NOMO-1 treated with dmso at 0.1 percent for 144 hours (cell line): ENCODE measurements around the gene KCNQ4.

Source experiments
- DNase-seq: peaks from one replicate; lab custom pipeline; 2025; ENCODE audit not compliant: unreplicated experiment; lab: John Stamatoyannopoulos, UW

KCNQ4 gene

DNA sequence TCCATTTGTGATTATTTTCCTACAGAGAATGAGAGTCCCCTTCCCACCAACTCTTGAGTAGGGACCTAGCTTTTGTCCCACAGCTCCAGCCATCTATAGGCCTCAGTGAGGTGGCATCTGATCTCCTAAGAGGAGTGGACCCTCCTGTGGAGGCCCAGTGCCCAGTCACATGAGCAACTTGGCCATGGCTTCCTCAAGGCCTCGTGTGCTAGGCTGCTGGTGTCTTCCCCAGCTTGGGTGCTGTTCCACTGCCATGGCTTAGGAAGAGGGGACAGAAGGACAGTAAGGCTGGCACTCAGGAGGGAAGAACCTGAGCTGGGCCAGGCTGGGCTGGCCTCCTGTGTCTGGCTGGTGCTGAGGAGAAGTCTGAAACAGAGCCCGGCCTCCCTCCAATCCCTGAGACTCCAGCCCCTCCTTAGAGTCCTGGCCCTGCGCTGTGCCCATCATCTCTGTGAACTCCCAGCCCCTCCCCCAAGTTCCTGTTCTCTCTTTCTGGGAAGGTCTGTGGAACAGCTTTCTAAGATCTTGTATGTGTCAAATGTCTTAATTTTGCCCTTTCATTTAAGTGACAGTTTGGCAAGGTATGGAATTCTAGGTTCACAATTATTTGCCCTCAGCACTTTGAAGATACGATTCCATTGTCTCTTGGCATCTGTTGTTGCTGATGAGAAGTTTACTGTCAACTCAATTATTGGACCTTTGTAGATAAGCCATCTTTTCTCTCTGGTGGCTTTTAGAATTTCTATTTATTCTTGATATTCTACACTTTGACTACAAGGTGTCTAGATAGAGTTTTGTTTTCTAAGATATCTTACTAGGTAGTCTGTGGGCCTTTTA lies 7.1 kb upstream of the KCNQ4 start:
- no peak for DNase-seq

DNA sequence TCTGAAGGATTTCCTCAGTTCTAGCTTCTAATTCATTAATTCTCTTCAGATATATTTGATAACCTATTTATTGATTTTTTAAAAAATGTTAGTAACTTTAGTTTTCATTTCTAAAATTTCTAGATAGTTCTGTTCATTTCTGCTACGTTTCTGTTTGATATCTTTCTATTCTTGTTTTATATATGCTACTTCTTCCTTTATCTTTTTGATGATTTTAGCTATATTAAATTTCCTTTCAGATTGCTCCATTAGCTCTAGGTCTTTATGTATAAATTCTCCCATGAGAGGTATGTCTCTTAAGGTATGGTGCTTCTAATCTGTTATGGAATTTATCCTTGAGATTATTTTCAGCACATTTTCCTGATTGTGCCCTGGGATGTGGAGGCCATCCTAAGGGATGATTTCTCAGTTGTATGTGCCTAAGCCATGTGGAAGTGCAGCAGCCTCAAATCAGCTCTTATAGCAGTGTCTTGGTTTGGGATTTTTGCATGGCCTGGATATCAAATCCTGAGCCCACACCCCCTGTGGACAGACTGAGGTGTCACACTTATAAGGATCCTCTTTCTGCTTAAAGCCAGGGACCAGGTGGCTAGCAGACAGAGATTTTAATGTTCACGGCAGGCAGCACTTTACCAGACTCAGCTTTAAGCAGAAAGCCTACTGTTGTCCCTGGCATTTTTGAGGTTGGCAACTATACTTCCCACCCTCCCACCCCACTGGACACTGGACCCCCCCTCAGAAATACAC lies 6.2 kb upstream of the KCNQ4 start:
- DNase-seq = no peak

DNA sequence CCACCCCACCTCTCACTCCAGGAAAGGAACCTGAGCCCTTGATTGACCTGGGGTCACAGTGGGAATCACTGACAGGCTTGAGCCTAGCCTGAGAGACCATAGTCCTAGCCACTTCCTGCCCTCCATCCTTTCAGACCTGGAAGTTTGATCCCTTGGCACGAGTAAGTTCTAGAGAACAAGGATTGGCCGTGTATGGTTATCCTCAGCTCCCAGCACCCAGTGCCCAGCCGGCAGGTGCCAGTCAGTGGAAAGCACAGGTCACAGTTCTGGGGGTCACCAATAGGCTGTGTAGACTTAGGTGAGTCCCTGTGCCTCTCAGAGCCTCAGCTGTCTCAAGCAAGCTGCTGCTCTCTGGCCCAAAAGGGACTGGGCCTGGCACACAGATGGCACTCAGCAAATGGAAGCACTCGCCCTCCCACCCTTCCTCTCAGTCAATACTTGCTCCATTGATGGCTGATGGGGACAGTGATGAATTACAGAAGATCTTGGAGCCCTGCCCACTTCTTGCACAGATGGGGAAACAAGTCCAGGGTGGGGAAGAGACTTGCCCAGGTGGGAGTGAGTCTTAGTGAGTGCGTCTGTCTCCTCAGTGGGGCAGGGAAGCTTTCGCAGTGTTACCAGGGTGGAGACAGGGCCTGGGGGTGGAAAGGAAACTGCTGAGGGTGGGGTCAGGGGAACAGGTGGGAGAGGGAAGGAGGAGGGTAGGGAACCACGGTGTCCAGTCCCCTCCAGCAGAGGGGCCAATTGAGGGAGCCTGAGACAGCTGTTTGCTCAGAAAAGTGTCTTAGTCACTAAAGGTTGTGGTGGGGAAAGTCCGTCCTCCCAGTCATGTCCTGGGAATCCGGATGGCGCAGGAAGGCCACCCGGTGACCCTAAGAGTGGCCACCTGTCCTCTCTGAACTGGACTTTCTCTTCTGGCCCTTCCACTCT lies 2.6 kb upstream of the KCNQ4 start:
- DNase-seq = no peak

DNA sequence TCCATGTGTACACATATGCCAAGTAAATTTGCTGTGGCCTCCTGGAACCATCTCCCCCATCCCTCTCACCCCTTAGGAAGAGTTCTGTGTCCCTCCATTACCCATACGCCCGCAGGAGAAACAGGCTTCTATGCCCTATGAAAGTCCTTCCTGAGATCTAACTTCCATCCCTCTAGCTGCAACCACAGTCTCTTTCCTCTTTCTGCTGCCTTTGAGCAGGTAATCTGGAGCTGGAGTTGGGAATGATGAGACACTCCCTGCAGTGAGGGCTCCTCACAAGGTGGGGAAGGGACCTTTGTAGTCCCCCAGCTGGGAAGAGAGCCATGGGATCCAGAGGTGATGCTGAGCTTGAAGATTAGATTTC lies 2.0 kb upstream of the KCNQ4 start:
- no peak for DNase-seq

DNA sequence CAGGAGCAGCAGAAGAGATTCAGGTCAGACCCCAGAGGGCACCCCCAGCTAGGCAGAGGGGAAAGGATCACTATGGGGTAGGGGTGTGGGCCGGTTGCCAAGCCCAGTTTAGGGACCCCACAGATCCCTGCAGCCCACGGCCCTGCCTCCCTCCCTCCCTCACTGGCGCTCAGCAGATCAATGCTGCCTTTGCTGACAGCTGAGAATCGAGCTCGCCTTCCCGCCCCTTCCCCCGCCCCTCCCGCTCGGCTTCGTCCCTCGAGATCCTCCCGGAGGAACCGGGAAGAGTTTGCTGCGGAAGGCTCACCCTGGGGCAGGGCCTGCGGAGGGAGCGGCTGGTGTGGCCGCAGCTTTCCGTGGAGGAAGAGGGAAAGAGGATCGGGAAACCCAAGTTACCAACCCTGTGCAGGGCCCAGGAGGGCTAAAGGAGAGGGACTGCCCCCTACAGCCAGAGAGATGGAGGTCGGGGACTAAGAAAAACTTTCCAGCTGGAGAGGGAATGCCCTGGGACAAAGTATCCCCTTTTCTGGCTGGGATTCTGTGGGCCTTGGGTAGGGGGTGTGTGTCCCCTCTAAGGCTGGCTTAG lies 1.1 kb upstream of the KCNQ4 start:
- DNase-seq = no peak

DNA sequence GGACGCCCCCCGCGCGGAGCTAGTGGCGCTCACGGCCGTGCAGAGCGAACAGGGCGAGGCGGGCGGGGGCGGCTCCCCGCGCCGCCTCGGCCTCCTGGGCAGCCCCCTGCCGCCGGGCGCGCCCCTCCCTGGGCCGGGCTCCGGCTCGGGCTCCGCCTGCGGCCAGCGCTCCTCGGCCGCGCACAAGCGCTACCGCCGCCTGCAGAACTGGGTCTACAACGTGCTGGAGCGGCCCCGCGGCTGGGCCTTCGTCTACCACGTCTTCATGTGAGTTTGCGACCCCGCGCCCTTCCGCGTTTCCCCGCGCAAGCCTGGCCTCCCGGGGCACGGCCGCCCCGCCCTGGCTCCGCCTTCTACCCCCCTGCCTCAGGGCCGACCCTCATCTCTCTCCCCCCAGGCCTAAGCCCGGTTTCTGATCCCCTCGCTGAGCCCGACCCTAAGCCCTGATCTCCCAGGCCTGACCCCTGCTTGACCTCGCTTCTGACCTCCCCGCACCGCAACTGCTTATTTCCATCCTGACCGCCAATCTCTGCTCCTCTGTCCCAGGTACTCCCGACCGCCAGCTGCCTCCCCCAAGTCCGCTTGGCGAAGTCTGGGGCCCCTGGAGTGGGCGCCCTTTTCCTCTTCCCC lies 669 bp downstream of the KCNQ4 start:
- DNase-seq = no peak

DNA sequence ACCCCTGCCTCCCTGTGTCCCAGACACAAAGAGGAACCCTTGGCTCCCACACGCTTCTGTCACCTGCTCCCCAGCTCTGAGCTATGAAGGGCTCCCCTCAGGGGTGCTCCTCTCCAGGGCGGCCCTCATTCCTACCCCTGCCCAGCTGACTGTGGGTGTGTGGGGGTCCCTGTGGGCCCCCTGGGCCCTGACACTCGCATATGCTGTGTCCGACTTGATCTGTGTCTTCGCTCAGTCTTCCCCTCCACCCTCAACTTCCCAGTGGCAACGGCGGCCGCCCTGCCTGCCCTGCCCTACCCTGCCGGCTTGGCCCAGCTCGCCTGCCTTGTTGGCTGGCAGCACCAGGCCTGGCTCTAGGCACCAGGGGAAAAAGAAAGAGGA lies 1.2 kb downstream of the KCNQ4 start:
- DNase-seq = no peak

DNA sequence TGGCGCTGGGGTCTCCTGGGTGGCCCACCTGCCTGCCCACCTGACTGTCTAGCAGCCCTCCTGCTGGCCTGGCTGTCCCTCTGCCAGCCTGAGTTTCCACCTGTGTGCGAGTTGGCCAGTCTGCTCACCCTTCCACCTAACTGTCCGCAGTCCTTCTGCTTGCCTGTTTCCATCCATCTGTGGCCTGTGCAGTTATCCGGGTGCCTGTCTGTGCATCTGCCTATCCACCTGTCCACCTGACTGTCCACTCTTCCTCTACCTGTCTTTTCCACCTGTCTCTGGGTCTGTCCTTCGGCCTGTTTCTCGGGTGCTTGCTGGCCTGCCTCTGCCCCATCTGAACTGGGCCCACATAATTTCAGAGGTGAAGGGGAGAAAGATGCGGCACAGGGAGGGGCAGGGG lies 1.9 kb downstream of the KCNQ4 start:
- DNase-seq = no peak

DNA sequence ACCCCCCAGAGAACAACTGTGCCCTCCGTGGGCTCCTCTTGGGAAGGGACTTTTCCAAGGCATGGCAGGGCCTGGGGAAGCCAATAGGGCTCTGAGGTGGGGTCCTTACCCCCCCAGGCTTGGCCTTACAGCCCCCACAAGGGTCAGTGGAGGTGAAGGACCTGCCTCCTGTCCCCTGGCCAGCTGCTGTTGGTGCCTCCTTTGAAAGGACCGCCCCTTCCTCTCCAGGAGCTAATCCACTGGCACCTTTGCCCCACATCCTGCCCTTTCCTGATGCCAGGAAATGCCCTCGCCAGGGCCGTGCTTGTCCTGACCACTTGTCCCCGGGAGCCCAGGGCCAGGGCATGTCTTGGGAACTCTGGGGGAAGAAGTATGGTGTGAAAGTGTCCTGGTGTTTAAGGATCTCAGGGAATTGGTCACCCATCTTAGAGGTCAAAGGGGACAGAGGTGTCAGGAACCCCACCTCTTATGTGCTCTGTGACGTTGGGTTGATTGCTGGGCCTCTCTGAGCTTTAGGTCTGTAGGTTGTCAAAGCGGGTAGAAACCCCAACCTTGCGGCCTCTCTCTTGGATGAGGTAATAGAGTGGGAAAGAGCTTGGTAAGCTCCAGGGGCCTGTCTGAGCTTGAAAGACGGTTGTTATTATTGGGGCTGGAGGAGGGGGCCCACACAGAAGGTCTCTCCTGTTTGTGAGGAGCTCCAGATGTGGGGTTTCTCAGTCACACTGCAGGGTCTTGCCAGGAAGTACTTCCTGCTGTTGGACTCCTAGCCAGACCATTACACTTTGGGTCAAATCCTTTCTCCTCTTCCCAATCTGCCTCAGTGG lies 2.8 kb downstream of the KCNQ4 start:
- DNase-seq = no peak

DNA sequence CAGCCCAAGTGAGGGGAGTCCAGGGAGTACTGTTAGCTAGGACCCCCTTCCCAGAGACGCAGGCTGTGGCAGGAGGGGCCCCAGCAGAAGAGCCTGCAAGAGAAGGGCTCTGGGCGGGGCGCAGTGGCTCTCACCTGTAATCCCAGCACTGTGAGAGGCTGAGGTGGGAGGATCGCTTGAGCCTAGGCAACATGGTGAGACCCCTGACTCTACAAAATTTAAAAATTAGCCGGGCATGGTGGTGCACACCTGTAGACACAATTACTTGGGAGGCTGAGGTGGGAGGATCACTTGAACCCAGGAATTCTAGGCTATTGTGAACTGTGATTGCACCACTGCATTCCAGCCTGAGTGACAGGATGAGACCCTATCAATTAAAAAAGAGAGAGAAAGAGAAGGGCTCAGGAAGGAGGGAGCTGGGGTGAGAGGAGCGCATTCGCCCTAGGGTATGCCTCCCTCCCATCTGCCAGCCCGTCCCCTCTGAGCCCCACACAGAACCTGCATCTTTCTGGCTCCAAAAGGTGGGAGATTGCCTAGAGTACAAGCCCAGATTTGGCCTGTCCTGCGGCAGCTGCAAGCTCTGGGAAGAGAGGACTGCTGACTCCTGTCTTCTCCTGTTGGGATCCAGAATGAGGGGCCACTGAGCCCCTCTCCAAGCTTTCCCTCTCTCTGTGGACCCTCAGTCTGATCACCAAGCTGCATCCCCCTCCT lies 3.6 kb downstream of the KCNQ4 start:
- no peak for DNase-seq

DNA sequence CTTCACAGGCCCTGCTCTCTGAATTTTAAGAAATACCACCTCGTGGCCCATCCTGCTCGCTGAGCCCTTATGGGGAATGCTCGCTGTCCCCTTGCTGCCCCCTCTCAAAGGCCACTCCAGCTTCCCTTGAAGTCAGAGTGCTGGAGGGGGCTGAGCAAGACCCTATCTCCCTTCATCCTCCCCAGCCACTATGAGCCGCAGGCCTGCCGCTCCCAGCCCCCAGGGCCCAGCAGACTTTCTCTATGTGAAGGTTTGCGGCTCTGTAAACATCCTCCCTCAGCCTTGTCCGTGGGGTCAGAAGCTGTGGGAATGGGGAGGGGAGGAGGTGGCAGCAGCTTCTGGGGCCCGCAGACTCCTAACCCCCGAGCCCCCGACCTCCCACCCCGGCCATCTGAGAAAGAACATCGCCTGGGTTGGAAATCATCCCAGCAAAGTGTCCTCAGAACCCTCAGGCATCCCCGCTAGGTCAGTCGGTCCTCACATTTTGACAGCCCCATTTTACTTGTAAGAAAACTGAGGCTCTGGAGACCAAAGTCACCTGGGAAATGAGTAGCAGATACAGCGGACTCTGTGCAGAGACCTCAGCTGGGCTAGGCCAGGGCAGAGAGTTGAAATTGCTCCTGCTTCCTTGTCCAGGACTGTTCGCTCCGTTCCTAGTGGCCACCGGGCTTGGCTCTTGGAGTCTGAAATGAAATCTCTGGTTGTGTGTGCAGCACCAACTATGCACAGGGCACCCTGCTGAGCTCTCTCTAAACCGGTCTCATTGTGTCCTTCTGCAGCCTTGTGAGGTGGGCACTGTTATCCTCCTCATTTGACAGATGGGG lies 4.4 kb downstream of the KCNQ4 start:
- DNase-seq = no peak

DNA sequence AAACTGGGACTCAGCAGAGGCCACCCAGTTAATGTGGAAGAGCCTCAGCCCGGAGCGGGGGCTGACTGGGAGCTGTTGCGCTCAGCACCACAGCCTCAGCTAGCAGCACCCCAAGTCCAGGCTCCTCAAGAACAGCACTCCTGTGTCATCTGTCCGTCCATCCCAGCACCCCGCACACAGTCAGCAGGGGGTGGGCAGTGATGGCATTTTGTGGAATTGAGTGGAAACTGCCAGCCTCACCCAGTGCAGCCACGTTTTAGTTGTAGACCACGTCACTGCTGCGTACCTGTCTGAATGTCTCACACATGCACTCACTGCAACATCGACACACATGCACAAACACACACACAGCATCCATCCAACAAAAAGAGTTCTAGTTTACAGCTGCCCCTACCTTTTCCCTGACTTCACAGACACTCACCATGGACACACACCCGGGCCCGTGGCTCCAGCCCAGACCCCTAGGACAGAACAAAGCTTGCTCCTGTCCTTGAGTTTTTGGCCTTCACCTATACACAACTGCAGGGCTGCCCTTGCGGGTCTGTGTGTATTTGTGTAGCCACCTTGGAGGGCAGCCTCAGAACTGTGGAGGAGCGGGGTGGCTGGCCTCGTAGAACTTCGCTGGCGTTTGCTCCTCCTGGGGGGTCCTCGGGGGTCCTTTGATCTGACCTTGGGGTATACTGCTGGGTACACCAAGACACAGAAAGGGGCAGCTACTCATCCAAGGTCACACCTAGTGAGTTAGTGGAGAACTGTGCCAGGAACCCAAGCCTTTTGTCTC lies 5.2 kb downstream of the KCNQ4 start:
- DNase-seq = no peak

DNA sequence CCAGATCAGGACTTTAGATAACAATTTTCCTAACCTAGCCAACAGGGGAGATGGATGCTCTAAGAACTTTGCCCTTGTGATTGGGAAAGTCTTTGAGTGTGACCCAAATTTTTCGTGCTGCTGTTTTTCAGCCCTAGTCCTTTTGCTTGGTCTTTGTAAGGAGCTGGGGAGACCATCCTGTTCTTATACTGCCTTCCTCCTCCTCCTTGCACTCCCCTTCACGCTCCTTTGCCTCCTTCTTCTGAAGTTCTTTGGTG lies 5.7 kb downstream of the KCNQ4 start:
- no peak for DNase-seq

DNA sequence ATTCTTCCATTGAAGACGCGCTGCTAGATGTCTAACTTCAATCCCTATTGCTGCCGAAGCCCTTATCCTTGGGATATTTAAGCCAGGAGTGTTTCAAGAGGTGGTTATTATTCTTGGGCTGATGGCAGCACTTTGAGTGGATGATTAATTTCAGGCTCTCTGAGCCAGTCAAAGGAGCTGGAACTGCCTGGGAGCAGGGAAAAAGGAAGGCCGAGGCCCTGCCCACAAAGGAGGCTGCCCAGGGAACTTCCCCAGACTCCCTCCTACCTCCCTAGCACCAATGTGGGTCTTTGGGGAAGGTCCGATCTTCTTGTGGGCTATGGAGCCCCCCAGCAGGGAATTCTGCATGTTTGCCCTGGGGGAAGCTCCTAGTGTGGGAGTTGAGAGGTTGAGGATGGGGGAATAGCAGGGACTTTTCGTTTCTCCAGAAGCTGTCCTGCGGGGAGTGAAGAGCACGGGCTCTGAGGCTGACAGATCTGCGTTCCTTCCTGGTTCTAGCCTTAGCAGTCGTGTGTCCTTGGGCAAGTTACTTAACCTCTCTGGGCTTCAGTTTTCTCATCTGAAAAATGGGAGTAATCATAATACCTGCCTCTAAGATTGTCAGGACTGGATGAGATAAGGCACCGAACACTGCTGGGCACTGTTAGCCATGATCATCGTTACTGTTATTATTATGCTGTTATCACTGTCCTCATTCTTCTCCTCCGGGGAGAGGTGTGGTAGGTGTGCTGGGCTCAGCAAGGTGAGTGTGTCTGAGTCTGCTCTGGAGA lies 6.3 kb downstream of the KCNQ4 start:
- no peak for DNase-seq

DNA sequence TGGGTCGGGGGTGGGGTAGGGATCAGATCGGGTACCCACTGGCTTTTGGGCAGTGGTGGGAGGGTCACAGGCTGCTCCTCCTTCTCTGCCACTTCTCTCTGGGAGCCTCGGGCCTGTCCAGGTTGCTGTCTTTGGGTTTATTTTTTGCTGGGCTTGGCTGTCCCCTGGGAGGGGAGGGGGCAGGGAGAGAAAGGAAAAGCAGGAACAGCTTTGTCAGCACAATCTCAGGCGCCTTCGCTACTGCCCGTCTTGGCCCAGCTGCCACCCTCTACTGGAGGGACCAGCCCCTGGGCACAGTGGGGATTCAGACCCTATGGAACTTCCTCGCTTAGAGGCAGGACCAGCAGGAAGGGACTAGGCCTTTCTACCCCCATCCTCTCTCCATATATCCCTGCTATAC lies 8.4 kb downstream of the KCNQ4 start:
- no peak for DNase-seq

DNA sequence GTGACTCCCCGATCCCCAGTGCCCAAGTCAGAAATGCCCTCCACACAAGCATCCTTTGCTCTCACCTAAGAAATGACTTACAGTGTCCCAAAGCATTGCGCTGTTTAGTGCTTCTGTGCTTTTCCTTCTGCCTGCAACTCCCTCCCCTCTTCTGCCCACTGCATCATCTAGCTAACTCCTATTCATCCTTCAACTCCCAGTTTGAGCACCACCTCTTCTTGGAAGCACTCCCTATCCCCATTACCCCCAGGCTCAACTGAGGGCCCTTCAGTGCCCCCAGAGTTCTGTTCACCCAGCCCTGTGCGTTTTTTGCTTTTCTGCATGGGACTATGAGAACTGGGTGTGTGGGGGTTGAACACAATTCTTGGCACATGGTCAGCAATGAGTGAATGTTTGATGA lies 10.0 kb downstream of the KCNQ4 start:
- no peak for DNase-seq

DNA sequence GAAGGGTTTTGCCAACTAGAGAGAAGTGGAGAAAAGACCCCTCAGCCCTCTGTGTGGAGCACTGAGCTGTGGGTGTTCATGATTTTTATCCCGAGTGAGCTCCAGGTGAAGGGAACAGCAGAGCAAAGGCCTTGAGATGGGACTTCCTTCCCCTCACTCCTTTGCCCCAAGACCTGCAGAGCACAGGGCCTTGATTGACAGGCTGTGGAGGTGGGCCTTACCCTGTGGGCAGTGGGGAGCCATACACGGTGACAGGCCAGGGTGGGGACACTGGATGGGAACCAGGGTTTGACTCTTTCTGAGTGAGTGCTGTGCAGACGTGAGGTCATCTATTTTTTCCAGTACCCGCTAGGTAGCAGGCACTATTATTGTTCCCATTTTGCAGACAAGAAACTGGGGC lies 10.5 kb downstream of the KCNQ4 start:
- no peak for DNase-seq
